Testis (tissue), 2 donors: ENCODE data around the gene DCAF5.

Experiments
- POLR2A ChIP-seq: fragments of 450-650 bp; IDR thresholded peaks from one replicate; pipeline ENCODE4 v1.6.1; 2017; ENCODE audit warnings: antibody characterized with exemption, mild to moderate bottlenecking, moderate library complexity
- TF ChIP-seq, protein P1 (sequence below), 3 experiments: fragments of 450-650 bp in 2 of 3; fragments of 200-600 bp in 1 of 3; sonication (generic) in 1 of 3; IDR thresholded peaks; one replicate each; pipeline ENCODE4 v1.5.1; 2016 to 2019; ENCODE audit warnings: antibody characterized with exemption in 3 of 3, mild to moderate bottlenecking in 2 of 3, moderate library complexity in 1 of 3

DNA sequence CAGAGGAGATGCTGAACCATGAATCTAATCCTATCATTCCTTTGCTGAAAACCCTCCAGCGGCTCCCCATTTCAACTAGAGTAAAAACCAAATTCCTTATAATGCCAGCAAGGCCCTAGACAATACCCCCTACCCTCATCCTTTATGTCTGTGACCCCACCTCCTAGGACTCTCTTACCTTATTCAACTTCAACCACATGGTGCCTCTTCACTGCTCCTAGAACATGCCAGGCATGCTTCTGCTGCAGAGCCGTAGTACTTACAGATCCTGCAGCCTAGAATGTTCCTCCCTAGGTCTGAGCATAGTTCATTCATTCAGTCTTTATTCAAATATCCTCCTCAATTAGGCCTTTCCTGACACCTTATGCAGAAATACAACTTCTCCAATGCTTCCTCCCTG lies 54.9 kb downstream of the DCAF5 start:
- no peak for TF ChIP-seq POLR2A
- TF ChIP-seq, protein P1, sequence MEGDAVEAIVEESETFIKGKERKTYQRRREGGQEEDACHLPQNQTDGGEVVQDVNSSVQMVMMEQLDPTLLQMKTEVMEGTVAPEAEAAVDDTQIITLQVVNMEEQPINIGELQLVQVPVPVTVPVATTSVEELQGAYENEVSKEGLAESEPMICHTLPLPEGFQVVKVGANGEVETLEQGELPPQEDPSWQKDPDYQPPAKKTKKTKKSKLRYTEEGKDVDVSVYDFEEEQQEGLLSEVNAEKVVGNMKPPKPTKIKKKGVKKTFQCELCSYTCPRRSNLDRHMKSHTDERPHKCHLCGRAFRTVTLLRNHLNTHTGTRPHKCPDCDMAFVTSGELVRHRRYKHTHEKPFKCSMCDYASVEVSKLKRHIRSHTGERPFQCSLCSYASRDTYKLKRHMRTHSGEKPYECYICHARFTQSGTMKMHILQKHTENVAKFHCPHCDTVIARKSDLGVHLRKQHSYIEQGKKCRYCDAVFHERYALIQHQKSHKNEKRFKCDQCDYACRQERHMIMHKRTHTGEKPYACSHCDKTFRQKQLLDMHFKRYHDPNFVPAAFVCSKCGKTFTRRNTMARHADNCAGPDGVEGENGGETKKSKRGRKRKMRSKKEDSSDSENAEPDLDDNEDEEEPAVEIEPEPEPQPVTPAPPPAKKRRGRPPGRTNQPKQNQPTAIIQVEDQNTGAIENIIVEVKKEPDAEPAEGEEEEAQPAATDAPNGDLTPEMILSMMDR (IDR thresholded peaks at IDR 0.05), result no peak
